ENCODE results near the gene FAM177A1. TPM values are rescaled to one million over a fixed set of nuclear protein-coding genes. Genes with fewer than 3 reads are reported as not detected.

Gene FAM177A1
- total RNA-seq, 1 donor, result 48.7 TPM

Other genes starting within 250 kb of the FAM177A1 start
- 50.3 TPM for gene BAZ1A, start 170.9 kb upstream of the FAM177A1 start, total RNA-seq
- gene SRP54, start 63.3 kb upstream of the FAM177A1 start, total RNA-seq, result 52.4 TPM
- gene PPP2R3C, start 75.7 kb downstream of the FAM177A1 start, total RNA-seq, result 55.1 TPM
- 36.8 TPM for gene PRORP, start 76.3 kb downstream of the FAM177A1 start, total RNA-seq
- gene PSMA6, start 246.1 kb downstream of the FAM177A1 start, total RNA-seq, result 153 TPM